Bronchus fibroblast of lung (primary cell): ENCODE measurements around the gene PRMT1. TPM values are rescaled to one million over a fixed set of nuclear protein-coding genes. Genes with fewer than 3 reads are reported as not detected.

Source experiments
- total RNA-seq: library from RNA; depleted of rRNA; stranded (reverse); fragments of >200 nt; gene quantifications from 2 replicates; pipeline ENCODE4 v1.2.3, GENCODE V29; 2015

PRMT1 gene
- total RNA-seq, result 389 and 416 TPM in 2 replicates

DNA sequence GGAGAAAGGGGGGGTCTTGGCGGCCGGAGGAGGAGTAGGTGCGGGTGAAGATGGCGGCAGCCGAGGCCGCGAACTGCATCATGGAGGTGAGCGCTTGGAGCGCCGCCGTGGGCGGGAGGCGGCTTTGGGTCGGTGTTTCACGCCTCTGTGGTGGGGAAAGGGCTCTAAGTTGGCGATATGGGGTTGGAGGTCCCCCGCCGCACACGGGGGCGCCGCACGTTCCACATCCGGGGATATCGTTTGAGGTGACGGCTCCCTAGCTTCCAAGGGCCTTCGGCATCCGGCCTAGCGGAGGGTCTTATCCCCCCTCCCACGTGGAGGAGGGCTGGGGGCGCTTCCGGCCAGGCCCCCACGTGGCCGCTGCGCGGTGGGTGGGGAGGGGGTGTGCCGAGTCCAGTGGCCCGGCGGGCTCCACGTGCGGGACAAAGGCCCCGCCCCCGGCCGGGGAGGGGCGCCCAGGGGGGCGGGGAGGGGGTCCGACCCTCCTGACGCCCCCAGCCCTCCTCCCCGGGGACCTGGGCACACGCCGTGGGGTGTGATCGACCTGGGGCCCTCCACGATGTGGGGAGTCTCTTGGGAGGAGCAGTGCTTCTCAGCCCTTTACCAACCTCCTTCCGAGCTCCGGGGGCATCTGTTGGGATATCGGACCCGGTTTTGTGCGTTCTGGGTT lies at the start of gene PRMT1:
Gene PRMT1, plus strand, starts transcription at position 41 of the 670 bp plus-strand sequence. Its CDS starts 10 bp downstream, at position 51.

GRCh38 chr19:49640113-49640898 lies 36.8 kb upstream of the PRMT1 start, which contains the start of gene RRAS:
RRAS (minus strand) TSS chr19:49640143; CDS start chr19:49640098, 45 bp downstream.

GRCh38 chr19:49641688-49642491 lies 35.2 kb upstream of the PRMT1 start, which contains the start of gene SCAF1:
SCAF1 (plus strand) TSS chr19:49642209; CDS start chr19:49645027, 2,818 bp downstream.

GRCh38 chr19:49665351-49666119 lies 11.5 kb upstream of the PRMT1 start, which contains the start of the genes BCL2L12 and IRF3:
BCL2L12 (plus strand) TSS chr19:49665933; CDS start chr19:49666693, 760 bp downstream.
IRF3 (minus strand) TSS chr19:49665857; CDS start chr19:49664838, 1,019 bp downstream.

GRCh38 chr19:49689133-49690078 lies 12.3 kb downstream of the PRMT1 start, which contains the start of gene ADM5:
ADM5 (plus strand) TSS chr19:49689594; CDS start chr19:49689838, 244 bp downstream.

GRCh38 chr19:49690656-49691242 lies 13.7 kb downstream of the PRMT1 start, which contains the start of gene CPT1C:
CPT1C (plus strand) TSS chr19:49691116; CDS start chr19:49692253, 1,137 bp downstream.

Other genes with a start within 250 kb of the PRMT1 start
- gene SLC17A7, start 235.7 kb upstream of the PRMT1 start, total RNA-seq, result not detected in 2 replicates
- 103 TPM in 2 replicates for gene PIH1D1, start 225.5 kb upstream of the PRMT1 start, total RNA-seq
- 34.3 and 37.2 TPM in 2 replicates for gene ALDH16A1, start 224.0 kb upstream of the PRMT1 start, total RNA-seq
- 2.4 and 5.6 TPM in 2 replicates for gene FLT3LG, start 203.1 kb upstream of the PRMT1 start, total RNA-seq
- 3,580 and 3,841 TPM in 2 replicates for gene RPL13A, start 189.7 kb upstream of the PRMT1 start, total RNA-seq
- 3,922 and 4,879 TPM in 2 replicates for gene RPS11, start 180.8 kb upstream of the PRMT1 start, total RNA-seq
- 38.0 and 39.7 TPM in 2 replicates for gene FCGRT, start 164.6 kb upstream of the PRMT1 start, total RNA-seq
- 191 and 235 TPM in 2 replicates for gene RCN3, start 149.3 kb upstream of the PRMT1 start, total RNA-seq
- gene NOSIP, start 96.7 kb upstream of the PRMT1 start, total RNA-seq, result 90.1 and 98.2 TPM in 2 replicates
- 0.30 and 0.84 TPM in 2 replicates for gene PRRG2, start 96.0 kb upstream of the PRMT1 start, total RNA-seq
- 4.9 and 6.2 TPM in 2 replicates for gene PRR12, start 86.1 kb upstream of the PRMT1 start, total RNA-seq
- 64.7 and 94.1 TPM in 2 replicates for gene RRAS, start 37.1 kb upstream of the PRMT1 start, total RNA-seq
- gene SCAF1, start 35.1 kb upstream of the PRMT1 start, total RNA-seq, result 28.4 and 28.6 TPM in 2 replicates
- gene IRF3, start 11.4 kb upstream of the PRMT1 start, total RNA-seq, result 94.8 and 99.3 TPM in 2 replicates
- 35.8 and 37.2 TPM in 2 replicates for gene BCL2L12, start 11.3 kb upstream of the PRMT1 start, total RNA-seq
- gene ADM5, start 12.3 kb downstream of the PRMT1 start, total RNA-seq, result 0.67 and 0.74 TPM in 2 replicates
- 17.7 and 19.3 TPM in 2 replicates for gene CPT1C, start 13.8 kb downstream of the PRMT1 start, total RNA-seq
- gene TSKS, start 86.0 kb downstream of the PRMT1 start, total RNA-seq, result not detected in 2 replicates
- 136 and 142 TPM in 2 replicates for gene AP2A1, start 89.7 kb downstream of the PRMT1 start, total RNA-seq
- 30.1 and 31.8 TPM in 2 replicates for gene FUZ, start 136.0 kb downstream of the PRMT1 start, total RNA-seq
- 28.4 and 28.7 TPM in 2 replicates for gene MED25, start 141.0 kb downstream of the PRMT1 start, total RNA-seq
- gene PTOV1, start 173.9 kb downstream of the PRMT1 start, total RNA-seq, result 96.3 and 103 TPM in 2 replicates
- gene PNKP, start 190.3 kb downstream of the PRMT1 start, total RNA-seq, result 45.2 and 49.8 TPM in 2 replicates
- 32.9 and 33.5 TPM in 2 replicates for gene AKT1S1, start 200.1 kb downstream of the PRMT1 start, total RNA-seq
- gene TBC1D17, start 200.4 kb downstream of the PRMT1 start, total RNA-seq, result 26.3 and 26.6 TPM in 2 replicates
- 0.17 and 0.30 TPM in 2 replicates for gene IL4I1, start 219.6 kb downstream of the PRMT1 start, total RNA-seq